Left cardiac atrium (tissue), 4 donors: ENCODE data around the gene KRT16. TPM values are rescaled to one million over a fixed set of nuclear protein-coding genes. Genes with fewer than 3 reads are reported as not detected.
"Not testable (repeated sequence)": the region's sequence is repeated elsewhere in the genome, so short reads cannot be mapped to it uniquely, and the experiment has no call there.

ENCODE experiments used
- ATAC-seq, 2 donors: fragments of 200-7000 bp; cut with Tn5 transposase; one replicate each; pipeline ENCODE4 v1.9.1; 2020; ENCODE audit warnings: mild to moderate bottlenecking in 2 of 2, moderate library complexity in 2 of 2
- DNase-seq: peaks from one replicate; pipeline ENCODE4 v3.0.0-alpha.2; 2020
- intact Hi-C, 2 donors: fragments of 100-400 bp; cut with DNase I; formaldehyde crosslinking; loops; one replicate each; pipeline versions ENCODE4 v1.14.1 to v1.15.1; 2022 to 2023
- total RNA-seq, 2 donors: library from RNA; stranded (reverse); fragmentation: NEBNext Ultra II Directional; extraction: Animal tissue kit (Norgen Biotek cat#: 25700); gene quantifications; one replicate each; pipeline ENCODE4 v1.2.1, GENCODE V29; 2021
- donor health status: DM: no; HTN: yes; CAD: no.
- donor health status: DM: no; HTN: yes; CAD: no; lungs with severe emphysema.
- donor health status: DM: yes; HTN: yes; CAD: no.
- donor health status: Dilated cardiomyopathy.

Gene KRT16
- total RNA-seq, 2 donors from 2014 or later = 0.44 to 1.1 TPM

GRCh38 chr17:41629826-41630670, 17.5 kb upstream of the KRT16 start:
- DNase-seq = peak; percentile 3
- no peak for ATAC-seq
- intact Hi-C loops = no loop called here

DNA sequence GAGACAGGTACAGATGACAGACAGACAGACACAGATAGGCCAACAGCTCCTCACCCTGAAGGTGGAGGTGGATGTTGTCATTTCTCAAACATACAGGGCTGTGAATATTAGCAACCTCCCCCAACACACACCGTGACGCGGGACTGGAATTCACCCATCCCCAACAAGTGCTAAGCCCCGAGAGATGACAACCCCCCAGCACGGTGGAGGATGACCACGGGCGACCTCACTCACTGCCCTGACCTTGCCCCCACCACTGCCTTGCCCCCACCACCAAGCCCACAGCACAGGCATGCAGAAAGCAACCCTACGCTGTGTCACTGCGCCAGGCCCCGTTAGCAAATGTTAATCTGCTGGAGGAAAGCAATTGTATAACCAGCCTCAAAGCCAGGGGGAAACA, 16.7 kb upstream of the KRT16 start:
- intact Hi-C loops = no loop called here
- DNase-seq = no peak

DNA sequence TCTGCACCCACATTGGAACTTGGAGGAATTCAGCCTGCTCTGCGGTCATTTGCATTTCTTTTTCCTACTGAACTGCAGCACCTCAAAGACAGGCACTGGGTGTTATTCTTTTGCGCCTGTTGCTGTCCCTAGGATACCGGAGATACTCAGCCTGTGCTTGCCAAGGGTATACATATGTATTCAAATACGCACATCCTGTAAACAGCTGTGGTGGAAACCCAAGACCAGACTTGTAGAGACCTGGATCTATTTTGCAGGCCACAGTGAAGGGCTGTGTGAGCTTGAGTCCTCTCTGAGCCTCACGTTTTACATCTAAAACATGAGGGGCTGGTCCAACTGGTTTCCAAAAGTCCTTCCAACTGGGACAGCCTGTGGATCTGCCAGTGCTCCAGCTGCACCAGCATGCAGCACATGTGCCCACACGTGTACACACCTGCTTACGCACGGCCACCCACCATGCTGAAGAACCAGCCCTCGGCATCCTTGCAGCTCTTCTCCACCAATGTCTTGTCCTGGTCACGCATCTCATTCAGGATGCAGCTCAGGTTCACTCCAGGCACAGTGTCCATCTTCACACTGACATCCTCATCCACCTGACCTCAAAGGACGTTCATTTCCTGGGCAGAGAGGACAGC, 16.2 kb upstream of the KRT16 start:
- intact Hi-C loops, ATAC-seq, DNase-seq: not testable (repeated sequence)

More for the DNA sequence above, 16.7 kb upstream of the KRT16 start:
- no peak for ATAC-seq

- DNase-seq, ATAC-seq, intact Hi-C loops: not testable (repeated sequence)
These were observed 15.5 kb upstream of the KRT16 start for GRCh38 chr17:41628073-41628370.

DNA sequence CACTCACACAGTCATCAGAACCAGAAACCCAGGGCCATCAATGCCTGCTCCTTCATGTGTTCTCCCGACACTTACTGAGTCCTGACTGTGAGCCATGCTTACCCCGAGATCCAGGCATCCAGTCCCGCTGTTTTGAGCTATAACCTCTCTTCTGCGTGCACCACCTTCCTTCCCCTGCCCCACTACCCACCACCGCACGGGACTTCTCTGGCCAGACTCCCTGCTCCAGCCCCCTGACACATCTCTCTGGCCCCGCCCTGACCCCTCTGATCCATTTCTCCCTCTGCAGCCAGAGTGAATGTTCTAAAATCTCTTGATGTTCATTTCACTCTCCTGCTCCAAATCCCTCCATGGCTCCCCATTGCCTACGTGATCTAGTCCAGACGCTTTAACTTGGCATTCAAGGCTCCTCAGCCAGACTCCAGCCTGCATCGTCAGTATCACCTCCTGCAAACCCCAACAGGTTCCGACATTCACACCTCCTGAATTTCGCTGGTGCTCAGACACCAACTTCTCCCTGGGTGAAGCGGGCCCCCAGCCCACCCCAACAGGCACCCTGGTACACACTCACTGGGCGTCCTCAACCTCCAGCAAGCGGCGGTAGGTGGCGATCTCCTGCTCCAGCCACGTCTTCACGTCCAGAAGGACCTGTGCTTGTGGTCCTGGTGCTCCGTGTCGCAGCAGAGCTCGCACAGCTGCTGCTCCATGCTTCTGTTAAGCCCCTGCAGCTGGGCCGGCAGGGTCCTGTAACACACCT, 14.9 kb upstream of the KRT16 start:
- ATAC-seq (no peak), DNase-seq (no peak)
- intact Hi-C loops = no loop called here

DNA sequence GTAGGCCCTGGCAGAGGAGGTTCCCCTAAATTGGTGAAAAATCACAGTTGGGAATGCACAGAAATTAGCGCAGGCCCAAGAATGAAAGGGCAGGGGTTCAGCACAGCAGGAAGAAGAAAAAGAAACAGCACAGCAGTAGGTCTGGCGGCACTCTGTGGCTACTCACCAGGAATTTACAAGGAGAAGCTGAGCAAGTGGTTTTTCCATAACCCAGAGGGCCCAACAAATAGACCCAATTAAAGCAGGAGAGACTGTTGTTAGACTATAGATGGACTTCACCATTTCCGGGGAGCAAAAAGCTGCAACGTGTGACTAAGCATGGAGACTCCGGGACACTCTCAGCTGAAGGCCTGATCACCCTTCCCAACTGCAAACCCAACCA, 14.3 kb upstream of the KRT16 start:
- intact Hi-C loops, ATAC-seq, DNase-seq: not testable (repeated sequence)

DNA sequence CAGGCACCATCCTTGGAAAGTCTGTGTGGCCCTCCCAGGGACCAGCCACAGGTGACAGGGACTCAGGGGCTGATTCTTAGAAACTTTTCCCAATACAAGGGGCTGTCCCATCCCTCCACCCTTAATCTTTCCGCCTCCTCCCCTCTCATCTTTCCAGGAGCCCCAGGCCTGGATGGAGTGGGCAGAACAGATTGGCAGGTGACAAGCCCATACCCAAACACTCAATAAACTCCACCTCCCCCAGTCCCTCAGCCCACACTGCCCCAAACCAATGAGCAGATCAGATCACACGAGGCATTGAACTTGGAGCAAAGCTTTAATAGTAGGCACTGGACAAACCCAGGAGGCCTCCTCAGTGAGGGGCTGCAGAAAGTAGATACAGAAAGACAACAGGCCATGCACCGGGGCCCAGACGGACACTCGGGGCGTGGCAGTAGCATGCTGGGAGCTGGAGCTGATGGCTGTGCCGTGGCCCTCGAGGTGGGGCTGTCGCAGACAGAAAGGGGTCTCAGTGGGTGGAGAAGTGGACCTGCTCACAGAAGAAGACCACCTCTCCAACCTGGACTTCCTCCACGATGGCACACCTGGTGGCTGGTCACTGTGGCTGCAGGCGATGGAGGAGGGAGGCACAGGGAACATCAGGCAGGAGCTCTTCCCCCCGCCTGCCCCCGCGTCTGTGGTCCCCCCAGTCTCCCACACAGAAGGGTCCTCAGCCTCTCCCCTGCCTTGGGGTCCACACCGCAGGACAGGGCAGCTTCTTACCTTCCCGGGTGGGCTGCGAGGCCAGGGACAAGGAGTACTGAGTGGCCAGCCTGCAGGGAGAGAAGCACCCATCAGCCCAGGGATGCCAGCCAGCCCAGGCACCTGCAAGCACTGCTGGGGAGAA, 13.7 kb upstream of the KRT16 start:
- DNase-seq, ATAC-seq, intact Hi-C loops: not testable (repeated sequence)

DNA sequence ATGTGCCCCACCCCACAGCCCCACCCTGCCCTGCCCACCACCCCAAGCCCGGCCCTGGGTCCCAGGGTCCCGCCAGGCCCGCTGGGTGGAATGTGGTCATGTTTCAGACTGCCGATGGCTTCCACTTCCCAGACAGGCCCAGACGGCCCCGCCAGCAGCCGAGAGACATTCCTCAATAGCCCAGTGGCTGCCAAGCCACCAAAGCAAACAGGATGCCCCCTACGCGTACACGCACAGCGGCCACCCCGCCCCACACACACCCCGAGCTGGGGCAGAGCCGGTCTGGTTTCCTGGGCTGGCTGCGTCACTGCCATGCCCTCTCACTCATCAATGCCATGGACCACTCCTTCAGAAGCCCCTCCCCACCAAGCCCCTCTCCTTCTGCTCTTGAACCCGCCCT, 13.0 kb upstream of the KRT16 start:
- no peak for ATAC-seq
- intact Hi-C loops = no loop called here
- DNase-seq = no peak

GRCh38 chr17:41624208-41625101, 11.9 kb upstream of the KRT16 start, which contains the start of gene KRT17:
TSS of gene KRT17 (minus strand) at chr17:41624575. CDS start at chr17:41624509, 66 bp downstream.
- ATAC-seq (no peak), DNase-seq (no peak)
- intact Hi-C loops = no loop called here

DNA sequence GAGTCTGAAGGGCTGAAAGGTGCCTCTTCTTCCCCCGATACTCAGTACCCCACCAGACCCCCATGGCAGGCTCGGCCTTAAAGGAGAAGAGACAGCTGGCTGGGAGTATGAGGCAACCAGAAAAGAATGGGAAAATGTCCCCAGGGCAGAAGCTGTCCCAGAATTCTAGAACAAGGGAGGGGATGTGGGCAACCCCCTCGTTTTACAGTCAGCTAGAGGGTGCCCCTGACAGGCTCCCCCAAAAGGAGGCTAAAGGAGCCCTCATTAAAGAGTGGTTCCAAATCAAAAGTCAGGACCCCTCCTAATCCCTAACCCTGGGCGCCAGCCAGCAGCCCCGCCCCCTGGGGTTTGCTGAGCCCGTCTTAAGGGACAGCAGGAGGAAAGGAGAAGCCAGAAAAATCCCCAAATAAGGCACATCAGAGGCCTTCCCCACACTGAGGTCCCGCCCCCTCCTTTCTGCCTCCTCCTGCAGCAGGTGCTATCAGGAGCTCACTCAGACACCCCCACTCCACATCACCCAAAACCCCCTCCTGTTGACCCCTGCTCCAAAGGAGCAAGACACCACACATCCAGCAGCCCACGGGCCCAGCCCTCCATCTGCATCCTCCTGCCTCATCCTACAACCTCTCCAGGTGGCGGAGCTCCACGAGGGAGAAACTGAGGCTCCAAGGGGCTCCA, 10.8 kb upstream of the KRT16 start:
- ATAC-seq, intact Hi-C loops, DNase-seq: not testable (repeated sequence)

DNA sequence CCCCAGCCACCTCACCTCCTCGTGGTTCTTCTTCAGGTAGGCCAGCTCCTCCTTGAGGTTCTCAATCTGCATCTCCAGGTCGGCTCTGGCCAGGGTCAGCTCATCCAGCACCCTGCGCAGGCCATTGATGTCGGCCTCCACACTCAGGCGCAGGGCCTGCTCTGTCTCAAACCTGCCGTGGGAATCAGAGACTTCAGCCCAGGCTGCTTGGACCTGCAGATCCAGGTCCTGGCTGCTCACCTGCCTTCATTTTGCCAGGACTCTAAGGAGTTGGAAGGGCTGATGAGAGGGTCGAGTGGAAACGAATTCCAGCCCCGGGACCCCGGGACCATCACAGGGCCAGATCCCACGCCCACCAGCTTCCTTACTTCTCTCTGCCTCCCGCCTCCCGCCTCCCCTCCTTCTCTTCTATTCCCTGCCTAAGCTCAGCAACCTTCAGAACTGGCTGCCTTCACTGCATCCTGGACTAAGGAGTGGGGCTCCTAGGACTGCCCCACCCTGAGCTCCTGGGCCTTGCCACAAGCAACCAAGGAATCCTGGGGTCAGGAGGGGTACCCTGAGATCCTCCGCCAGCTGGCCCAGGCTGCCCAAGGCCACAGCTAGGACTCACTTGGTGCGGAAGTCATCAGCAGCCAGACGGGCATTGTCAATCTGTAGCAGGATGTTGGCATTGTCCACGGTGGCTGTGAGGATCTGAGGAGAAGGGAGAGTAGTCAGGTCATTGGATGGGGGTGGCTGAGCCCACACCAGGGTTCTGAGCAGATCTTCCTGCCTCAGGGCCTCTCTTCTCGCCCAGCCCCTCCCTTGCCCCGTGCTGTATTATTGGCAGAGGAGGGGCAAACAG, 10.0 kb upstream of the KRT16 start:
- ATAC-seq, DNase-seq, intact Hi-C loops: not testable (repeated sequence)

DNA sequence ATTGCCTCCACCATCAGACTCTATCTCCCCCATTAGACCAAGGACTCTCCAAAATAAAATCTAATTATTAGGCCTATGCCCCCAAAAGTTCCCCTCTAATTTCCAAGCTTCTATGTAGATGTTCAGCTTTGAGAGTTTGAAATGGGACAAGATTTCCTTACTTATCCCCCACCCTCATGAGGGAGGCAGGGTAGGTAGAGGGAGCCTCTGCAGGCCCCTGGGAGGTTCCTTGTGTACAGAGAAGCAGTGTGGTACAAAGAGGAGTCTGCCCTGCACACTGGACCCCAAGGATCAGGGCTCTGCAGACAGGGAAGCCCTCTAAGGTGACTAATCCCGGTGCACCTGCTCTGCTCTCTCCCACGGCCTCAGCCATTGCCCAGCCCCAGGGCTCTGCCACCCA, 9.3 kb upstream of the KRT16 start:
- intact Hi-C loops = no loop called here
- DNase-seq (no peak), ATAC-seq (no peak)

GRCh38 chr17:41621435-41621817, 8.9 kb upstream of the KRT16 start:
- intact Hi-C loops, ATAC-seq: not testable (repeated sequence)

GRCh38 chr17:41620583-41621434, 8.2 kb upstream of the KRT16 start:
- ATAC-seq = no peak
- no peak for DNase-seq
- intact Hi-C loops = no loop called here

More at GRCh38 chr17:41621435-41621817, 8.9 kb upstream of the KRT16 start:
- not testable (repeated sequence) for DNase-seq

- DNase-seq, ATAC-seq, intact Hi-C loops: not testable (repeated sequence)
These were observed 7.5 kb upstream of the KRT16 start for GRCh38 chr17:41619927-41620582.
